ENCODE results near the gene TBC1D1. TPM values are rescaled to one million over a fixed set of nuclear protein-coding genes. Genes with fewer than 3 reads are reported as not detected.

Gene TBC1D1
- total RNA-seq, 1 experiment from 2014 or later: 106 TPM

DNA sequence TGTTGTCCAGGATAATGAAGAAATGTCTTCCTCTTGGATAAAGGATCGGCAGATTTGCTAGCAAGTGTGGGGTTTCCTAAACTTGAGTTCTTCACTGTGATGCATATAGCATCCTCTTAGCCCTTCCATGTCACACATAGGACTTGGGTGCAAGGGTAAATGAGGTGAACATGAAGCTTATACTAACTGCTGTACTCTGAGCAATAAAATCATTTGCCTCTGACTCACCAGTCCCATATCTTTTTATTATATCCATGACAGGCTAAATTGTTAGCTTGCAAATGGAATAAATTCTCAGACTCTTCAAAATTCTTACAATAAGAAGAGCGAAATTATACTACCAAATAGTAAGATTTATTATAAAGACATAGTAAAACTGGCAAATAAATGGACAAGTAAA is 14.7 kb upstream of the TBC1D1 start:
- Histone ChIP-seq H3K4me3 (no peak overlapping the region), H3K9me2 (ENCODE audit: insufficient read depth) (no peaks in the 10 kb centered on the region), H3K79me2 (ENCODE audit: low read depth) (no peaks in the 10 kb centered on the region), H3K36me3 (ENCODE audit: low read depth) (no peaks in the 10 kb centered on the region), H3K9me3 (ENCODE audit: insufficient read depth, low read depth) (no peaks in the 10 kb centered on the region), H3K4me2 (no peak overlapping the region), H3K27ac (no peak overlapping the region), H3K4me1 (replicated peaks; ENCODE audit: insufficient read depth) (peaks cover 7% of the 10 kb centered on the region), H2AFZ (no peak overlapping the region), H3F3A (ENCODE audit: insufficient read depth, low read depth) (peaks cover 11% of the 10 kb centered on the region), H4K20me1 (ENCODE audit: insufficient read depth) (no peaks in the 10 kb centered on the region), H3K27me3 (ENCODE audit: insufficient read depth, low read depth) (no peaks in the 10 kb centered on the region)
- TF ChIP-seq, protein P1, sequence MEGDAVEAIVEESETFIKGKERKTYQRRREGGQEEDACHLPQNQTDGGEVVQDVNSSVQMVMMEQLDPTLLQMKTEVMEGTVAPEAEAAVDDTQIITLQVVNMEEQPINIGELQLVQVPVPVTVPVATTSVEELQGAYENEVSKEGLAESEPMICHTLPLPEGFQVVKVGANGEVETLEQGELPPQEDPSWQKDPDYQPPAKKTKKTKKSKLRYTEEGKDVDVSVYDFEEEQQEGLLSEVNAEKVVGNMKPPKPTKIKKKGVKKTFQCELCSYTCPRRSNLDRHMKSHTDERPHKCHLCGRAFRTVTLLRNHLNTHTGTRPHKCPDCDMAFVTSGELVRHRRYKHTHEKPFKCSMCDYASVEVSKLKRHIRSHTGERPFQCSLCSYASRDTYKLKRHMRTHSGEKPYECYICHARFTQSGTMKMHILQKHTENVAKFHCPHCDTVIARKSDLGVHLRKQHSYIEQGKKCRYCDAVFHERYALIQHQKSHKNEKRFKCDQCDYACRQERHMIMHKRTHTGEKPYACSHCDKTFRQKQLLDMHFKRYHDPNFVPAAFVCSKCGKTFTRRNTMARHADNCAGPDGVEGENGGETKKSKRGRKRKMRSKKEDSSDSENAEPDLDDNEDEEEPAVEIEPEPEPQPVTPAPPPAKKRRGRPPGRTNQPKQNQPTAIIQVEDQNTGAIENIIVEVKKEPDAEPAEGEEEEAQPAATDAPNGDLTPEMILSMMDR (conservative IDR thresholded peaks at IDR 0.05): no peak
- TF ChIP-seq EZH2 (IDR thresholded peaks at IDR 0.05; ENCODE audit: low read depth): no peak
- intact Hi-C loops (cut with micrococcal nuclease; ENCODE audit: unreplicated experiment): no loop called here
- no peak for DNase-seq
- CTCF ChIA-PET: no interaction called here
- POLR2A ChIA-PET (ENCODE audit: unreplicated experiment): no interaction called here
- BruUV-seq (replicated peaks): no TSS peak

DNA sequence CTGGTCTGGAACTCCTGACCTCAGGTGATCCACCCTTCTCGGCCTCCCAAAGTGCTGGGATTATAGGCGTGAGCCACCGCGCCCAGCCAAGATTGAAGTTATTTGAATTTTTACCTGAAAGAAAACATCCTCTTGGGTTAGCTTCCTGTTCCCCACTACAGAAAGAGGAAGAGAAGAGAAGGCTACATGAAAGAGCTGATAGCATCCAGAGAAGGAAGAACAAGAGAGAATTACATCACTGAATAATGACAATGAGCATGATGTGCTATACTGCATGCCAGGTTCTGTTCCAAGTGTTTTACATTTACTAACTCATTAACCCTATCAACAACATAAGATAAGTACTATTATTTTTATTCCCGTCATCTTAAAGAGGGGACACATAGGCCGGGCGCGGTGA is 11.5 kb upstream of the TBC1D1 start:
- no peaks in the 10 kb centered on the region for H3K9me2 ChIP-seq (ENCODE audit: insufficient read depth)
- CTCF ChIA-PET: no interaction called here
- intact Hi-C loops (cut with micrococcal nuclease; ENCODE audit: unreplicated experiment): no loop called here

DNA sequence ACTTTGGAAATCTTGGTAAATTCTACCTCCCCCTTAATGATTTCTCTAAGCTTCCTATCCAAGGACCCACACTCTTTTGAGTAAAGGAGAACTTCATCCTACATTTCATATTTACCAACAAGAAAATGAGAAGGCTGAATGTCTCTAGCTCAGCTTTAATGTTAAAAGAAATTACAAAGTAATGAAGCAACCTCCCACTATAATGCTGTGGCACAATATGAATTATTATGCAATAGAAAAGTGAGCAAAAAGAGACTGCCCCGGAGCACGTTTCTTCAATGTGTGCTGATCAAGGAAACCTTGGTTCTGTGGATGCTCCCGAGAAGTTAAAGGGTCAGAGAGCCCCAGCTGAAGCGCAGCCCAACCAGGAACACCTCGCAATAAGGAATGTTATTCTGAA is 9.1 kb upstream of the TBC1D1 start:
- BruUV-seq (replicated peaks): no TSS peak
- Histone ChIP-seq H3K27me3 (ENCODE audit: insufficient read depth, low read depth) (no peaks in the 10 kb centered on the region), H3K4me2 (no peak overlapping the region), H3K36me3 (ENCODE audit: low read depth) (no peaks in the 10 kb centered on the region), H3F3A (ENCODE audit: insufficient read depth, low read depth) (no peaks in the 10 kb centered on the region), H3K27ac (no peak overlapping the region), H2AFZ (no peak overlapping the region), H3K9me3 (ENCODE audit: insufficient read depth, low read depth) (no peaks in the 10 kb centered on the region), H3K9me2 (ENCODE audit: insufficient read depth) (0 out of 2 replicates have a peak, but pooled peaks cover 4% of the 10 kb centered on the region), H3K4me1 (replicated peaks; ENCODE audit: insufficient read depth) (0 out of 2 replicates have a peak, but pooled peaks cover 6% of the 10 kb centered on the region), H3K4me3 (no peak overlapping the region), H3K79me2 (ENCODE audit: low read depth) (no peaks in the 10 kb centered on the region), H4K20me1 (ENCODE audit: insufficient read depth) (no peaks in the 10 kb centered on the region)
- POLR2A ChIA-PET (ENCODE audit: unreplicated experiment): interaction anchor here (0.7 kb wide), 1 partner anchor 936 kb away, joined by 9 read pairs; no protein-coding TSS in a partner anchor
- CTCF ChIA-PET: no interaction called here
- DNase-seq: no peak
- intact Hi-C loops (cut with micrococcal nuclease; ENCODE audit: unreplicated experiment): no loop called here
- TF ChIP-seq EZH2 (IDR thresholded peaks at IDR 0.05; ENCODE audit: low read depth): no peak
- TF ChIP-seq, protein P1 (conservative IDR thresholded peaks at IDR 0.05): no peak

More for the DNA sequence above, 11.5 kb upstream of the TBC1D1 start:
- H2AFZ ChIP-seq: no peak overlapping the region
- TF ChIP-seq, protein P1 (conservative IDR thresholded peaks at IDR 0.05): no peak
- TF ChIP-seq EZH2 (IDR thresholded peaks at IDR 0.05; ENCODE audit: low read depth): no peak
- no peaks in the 10 kb centered on the region for H3K9me3 ChIP-seq (ENCODE audit: insufficient read depth, low read depth)
- no peaks in the 10 kb centered on the region for H3K79me2 ChIP-seq (ENCODE audit: low read depth)
- no peaks in the 10 kb centered on the region for H3K27me3 ChIP-seq (ENCODE audit: insufficient read depth, low read depth)
- no peak overlapping the region for H3K4me2 ChIP-seq
- no peaks in the 10 kb centered on the region for H3F3A ChIP-seq (ENCODE audit: insufficient read depth, low read depth)
- 0 out of 2 replicates have a peak, but pooled peaks cover 6% of the 10 kb centered on the region for H3K4me1 ChIP-seq (replicated peaks; ENCODE audit: insufficient read depth)
- no peaks in the 10 kb centered on the region for H3K36me3 ChIP-seq (ENCODE audit: low read depth)
- no peak overlapping the region for H3K27ac ChIP-seq
- POLR2A ChIA-PET (ENCODE audit: unreplicated experiment): no interaction called here
- H3K4me3 ChIP-seq: no peak overlapping the region
- BruUV-seq (replicated peaks): no TSS peak
- DNase-seq: no peak
- H4K20me1 ChIP-seq (ENCODE audit: insufficient read depth): no peaks in the 10 kb centered on the region

Data from PC-9 (cell line).